ENCODE results near the gene RNF212.
A peak's percentile ranks its signal among the peaks of the same experiment; 100 is the strongest.
"Not testable (repeated sequence)": the region's sequence is repeated elsewhere in the genome, so short reads cannot be mapped to it uniquely, and the experiment has no call there.

RNF212 gene

DNA sequence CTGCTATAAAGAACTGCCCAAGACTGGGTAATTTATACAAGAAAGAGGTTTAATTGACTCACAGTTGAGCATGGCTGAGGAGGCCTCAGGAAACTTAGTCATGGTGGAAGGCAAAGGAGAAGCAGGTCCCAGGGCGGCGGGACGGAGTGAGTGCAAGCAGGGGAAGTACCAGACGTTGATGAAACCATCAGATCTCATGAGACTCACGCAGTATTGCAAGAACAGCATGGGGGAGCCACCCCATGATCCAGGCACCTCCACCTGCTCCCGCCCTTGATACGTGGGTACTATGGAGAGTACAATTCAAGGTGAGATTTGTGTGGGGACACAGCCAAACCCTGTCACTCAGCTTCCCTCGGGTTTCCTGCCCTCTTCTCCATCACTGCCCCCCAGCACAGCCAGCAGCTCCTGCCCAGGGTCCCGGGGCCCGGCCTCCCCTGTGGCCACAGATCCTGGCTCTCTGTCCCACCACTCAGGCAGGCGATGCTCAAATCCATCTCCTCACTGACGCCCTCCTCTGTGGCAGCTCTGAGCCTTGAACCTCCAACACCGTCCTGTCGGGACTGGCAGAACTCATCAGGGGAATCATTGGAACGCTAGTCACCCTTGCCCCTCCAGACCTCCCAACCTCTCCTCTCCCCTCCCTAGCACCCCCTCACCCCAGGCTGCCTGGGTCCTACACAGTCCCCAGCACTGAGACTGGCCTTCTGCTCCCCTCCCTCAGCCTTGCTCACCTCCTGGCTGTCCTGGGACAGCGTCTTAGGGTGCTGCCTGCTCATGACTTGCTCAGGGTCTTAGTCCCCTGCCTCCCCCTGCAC is 64.4 kb downstream of the RNF212 start:
- no peak for DNase-seq (ENCODE audit: low read depth)

DNA sequence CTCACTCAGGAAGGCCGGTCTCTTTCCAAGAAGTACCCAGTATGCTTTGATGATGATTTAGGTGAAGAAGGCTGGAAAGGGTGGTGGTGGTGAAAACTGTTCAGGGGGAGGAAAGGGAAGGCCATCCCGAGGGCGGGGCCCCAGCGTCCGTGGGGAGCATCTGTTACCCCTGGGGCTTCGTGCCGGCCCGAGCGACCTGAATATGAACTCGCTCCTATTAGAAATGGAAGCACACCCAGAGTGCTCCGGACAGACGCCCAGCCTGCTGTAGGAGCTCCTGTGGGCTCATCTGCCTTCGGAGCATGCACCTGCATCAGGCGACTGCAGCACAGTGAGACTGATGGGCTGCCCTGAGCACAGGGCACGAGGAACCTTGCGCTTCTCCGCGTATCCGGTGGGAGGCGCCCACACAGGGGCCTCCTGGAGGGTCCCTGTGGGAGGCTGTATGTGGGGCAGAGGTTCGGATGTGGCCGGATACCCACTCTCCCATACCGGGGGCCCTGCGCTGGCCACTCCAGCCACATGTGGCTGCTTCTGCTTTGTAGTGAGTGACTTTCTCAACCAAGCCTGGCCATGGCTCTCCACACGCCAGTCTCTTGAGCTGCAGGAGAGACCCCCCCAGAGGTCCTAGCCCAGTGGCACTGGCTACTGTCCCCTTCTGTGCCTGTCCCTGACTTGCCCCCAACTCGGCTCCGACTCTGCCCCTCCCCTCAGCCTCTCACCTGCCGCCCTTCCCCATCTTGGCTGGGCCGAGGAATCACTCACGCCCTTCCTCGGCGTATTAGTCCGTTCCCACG is 65.2 kb downstream of the RNF212 start:
- DNase-seq (ENCODE audit: low read depth), result no peak

DNA sequence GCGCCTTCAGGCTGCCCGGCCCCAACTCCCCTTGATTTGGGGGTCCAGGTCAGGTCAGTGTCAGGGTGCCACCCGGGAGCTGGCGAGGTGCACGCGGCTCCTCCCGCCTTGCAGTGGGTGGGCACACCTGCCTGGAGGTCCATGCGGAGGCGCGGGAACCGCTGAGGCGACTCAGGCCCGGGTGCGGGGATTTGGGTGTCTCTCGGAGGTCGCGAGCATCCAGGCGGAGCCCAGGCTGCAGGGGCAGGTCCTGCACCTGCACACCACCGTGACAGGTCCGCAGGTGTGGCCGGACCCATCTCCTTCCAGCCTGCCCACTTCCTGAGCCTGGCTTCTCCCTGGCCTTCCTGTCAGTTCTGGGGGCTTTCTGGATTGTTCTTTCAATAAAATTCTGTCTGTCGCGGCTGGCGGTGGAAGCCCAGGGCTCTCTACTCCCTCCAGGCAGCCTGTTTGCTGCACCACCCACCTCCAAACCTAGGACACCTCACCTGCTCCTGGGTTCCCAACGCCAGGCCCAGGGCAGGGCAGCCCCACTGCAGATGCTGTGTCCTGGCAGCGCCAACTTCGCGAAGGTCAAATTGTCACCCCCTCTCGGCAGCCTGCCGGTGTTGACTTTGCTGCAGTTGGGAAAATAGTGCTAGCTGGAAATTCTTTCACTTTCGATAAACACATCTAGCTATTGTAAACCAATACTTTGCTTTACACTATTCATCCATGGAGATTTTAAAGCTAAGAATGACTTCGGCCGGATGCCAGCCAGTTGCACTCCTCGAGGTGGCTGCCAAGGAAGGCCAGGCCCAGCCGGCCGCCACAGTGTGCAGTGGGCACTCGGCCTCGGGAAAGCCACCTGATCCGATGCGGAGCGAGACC is 66.0 kb downstream of the RNF212 start:
- no peak for DNase-seq (ENCODE audit: low read depth)

DNA sequence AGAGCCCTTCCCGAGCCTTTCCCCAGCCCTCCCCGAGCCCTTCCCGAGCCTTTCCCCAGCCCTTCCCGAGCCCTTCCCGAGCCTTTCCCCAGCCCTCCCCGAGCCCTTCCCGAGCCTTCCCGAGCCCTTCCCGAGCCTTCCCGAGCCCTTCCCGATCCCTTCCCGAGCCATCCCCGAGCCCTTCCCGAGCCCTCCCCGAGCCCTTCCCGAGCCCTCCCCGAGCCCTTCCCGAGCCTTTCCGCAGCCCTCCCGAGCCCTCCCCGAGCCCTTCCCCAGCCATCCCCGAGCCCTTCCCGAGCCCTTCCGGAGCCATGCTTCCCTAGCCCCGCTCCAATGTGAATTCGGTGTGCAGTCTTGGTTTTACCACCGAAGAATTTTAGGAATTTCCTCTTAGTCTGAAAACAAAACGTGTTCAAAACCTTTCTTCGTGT is 66.8 kb downstream of the RNF212 start:
- DNase-seq (ENCODE audit: low read depth), result not testable (repeated sequence)

DNA sequence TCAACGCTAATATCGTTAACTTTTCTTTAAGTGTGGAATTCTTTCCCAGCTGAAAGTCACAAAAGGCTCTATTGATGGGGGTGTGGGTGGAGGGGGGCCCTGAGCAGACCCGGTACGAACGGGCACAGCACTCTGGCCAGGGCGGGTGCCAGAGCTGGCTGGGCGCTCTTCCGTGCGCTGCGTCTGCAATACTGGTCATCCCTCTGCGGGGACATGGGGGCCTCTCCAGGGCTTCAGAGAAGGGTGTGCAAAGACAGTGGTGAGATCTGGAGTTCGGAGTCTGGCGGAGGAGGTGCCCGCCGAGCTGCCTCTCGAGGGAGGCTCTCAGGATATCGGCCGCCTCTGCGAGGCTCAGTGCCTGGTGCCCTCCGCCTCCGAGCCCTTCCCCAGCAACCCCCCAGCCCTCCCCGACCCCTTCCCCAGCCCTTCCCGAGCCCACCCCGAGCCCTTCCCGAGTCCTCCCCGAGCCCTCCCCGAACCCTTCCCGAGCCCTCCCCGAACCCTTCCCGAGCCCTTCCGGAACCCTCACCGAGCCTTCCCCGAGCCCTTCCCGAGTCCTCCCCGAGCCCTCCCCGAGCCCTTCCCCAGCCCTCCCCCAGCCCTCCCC is 67.7 kb downstream of the RNF212 start:
- no peak for DNase-seq (ENCODE audit: low read depth)

DNA sequence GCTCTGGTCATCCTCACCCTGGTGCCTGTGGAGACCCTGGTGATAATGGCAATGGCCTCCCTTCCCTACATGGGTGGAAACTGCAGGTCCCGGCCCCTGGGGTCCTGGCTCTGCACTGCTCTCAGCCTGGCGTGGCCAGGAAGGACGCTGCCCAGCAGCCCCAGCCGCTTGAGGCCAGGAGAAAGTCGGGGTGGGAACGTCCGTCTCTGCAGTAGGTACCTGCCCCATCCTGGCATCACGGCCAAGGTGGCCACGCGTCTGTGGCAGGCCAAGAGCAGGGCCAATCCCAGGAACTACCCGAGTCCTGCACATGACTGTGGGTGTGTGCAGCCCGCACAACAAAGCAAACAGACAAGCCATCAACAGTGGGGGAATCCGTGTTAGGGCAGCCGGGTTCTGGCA is 68.2 kb downstream of the RNF212 start:
- DNase-seq (ENCODE audit: low read depth), result no peak

DNA sequence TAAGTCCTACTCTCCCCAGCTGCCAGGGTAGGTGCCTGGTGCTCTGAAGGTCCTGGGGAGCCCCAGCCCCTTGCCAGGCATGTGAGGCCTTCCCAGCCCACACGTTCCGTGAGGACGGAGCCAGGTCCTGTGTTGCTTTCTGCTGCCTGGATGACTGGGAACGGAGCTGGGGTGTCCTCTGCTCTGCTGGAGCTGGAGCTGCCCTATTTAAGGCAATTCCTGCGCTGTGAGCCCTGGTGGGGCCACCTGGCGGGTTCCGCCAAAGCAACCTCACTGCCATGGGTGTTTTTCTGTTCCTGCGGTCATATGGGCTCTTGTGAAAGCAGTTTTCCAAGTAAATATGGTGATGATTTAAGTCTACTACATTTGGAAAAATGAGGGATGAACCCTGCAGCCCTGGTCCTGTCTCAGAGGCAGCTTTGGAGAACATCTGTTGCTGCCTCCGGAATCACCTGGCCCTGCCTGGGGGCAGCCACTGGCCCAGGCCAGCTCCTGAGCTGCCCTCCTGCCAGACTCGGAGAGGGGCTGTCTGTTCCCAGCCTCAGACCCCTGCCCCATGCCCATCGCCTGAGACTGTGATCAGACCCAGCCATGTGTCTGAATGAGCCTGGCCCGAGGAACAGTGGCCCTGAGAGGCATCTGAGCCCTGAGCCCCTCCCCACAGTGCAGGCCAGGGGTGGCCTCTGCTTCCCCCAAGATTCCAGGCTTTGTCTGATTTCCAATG is 68.7 kb downstream of the RNF212 start:
- no peak for DNase-seq (ENCODE audit: low read depth)

DNA sequence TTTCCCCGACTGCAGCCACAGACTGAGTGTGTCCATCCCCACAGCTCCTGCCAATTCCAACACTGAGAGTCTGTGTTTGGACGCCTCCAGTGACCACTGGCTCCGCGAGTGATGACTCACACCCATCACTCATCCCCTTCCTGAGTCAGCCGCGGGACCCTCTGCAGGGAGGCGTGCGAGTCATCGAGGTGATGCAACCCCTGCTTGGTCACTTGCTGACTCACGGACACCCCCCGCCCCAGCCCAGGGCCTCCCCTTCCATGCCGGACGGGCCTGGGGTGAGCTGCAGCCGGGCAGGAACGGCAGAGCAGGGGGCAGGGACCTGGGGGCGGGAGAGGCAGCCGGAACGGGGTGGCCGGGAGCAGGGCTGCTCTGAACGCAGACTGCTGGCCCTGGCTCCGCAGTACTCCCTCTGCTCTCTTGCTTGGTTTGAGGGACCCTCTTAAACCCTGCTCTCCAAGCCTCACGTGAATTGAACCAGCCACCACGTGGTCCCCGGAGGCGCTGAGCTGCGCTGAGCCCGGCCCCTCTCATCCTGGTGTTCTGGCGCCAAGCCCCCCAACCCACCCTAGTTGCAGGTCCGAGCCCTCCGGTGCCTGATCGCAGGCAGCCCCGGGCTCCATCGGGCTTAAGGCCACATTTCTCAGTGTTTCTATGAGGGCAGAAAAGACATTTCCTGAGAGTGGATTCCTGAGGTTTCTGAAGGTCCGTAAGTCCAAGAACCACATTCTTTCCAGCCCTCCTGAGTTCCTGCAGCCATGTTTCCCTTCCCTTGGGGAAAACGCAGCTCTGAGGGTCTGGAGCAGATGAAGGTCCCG is 69.5 kb downstream of the RNF212 start:
- peak; percentile 15 for DNase-seq (ENCODE audit: low read depth)

DNA sequence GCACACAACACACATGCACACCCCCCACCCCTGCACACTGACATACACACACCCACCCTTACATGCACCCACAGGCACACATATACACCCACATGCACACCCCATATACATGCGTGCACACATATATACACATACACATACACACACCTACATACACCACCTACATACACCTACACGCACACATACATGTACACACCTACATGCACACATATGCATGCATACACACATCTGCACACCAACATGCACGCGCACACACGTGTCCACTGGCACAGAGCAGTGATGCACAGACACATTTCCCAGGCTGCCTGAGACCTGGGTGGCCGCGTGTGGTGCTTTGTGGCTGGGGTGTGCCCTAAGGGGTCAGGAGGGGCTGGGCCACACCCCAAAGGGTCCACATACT is 70.2 kb downstream of the RNF212 start:
- DNase-seq (ENCODE audit: low read depth), result no peak

DNA sequence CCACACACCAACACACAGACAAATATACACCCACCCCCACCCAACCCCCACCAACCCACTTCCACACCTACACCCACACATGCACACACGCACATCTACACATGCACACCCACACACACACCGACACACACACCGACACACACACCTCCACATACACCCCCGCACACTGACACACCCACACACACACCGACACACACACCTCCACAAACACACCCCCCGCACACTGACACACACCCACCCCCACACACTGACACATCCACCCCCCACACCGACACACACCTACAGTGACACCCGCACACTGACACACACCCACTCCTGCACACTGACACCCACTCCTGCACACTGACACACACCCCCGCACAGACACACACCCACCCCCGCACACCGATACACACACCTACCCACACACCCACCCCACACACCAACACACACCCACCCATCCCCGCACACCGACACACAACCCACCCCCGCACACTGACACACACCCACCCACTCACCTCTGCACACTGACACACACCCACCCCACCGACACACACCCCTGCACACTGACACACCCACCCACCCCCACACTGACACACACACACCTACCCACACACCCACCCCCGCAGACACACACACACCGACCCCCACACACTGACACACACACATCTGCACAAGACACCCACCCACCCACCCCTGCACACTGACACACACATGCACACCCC is 70.9 kb downstream of the RNF212 start:
- DNase-seq (ENCODE audit: low read depth), result no peak

DNA sequence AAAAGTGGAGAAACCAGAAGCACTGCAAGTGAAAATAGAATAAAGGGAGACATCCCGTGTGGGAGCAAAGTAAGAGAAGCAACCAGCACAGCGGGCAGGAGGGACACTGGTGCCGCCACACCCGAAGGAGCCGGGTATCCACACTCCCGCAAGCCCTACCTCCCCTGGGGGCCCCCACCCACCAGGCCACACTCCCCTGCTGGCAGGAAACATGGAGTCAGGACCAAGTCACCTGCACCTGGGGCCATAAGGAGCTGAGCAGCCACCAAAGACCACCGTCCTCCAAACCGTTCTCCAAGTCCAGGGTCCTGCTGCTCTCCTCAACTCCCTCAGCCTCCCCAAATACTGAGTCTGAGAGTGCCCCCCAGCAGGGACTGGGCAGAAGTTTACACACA is 71.4 kb downstream of the RNF212 start:
- DNase-seq (ENCODE audit: low read depth), result no peak

DNA sequence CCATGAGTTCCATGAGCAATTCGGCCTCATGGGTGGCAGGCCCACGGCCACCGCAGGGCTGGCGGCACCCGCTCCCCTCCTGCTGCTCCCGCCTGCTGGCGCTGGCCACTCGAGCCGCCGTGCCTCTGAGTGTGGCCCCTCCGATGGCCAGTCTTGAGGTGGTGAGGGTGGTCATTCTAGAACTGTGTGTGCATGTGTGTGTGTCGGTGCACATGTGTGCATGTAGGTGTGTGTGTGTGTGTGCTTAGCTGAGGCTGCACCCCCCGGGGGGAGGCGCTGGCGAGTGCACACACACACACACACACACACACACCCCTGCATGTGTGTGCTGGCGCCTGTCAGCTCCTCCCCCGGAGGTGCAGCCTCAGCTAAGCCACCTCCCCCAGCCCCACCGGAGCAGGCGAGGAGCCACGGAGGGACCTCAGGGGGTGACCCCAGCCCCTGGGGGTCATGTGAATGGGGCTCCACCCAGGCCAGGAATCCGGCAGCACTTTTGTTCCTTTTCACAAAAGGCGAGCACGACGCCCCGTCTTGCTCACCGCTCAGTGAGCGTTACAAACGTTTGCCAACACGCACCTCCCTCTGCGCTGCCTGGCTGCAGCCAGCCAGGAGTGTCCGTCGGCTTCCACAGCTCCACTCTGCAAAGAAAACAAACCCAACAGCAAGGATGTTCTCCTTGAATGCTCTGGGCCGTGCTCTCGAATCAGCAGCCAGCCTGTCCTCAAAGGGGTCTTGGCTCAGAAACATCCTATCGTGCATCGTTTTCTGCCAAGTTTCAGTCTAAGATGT is 72.0 kb downstream of the RNF212 start:
- no peak for DNase-seq (ENCODE audit: low read depth)

DNA sequence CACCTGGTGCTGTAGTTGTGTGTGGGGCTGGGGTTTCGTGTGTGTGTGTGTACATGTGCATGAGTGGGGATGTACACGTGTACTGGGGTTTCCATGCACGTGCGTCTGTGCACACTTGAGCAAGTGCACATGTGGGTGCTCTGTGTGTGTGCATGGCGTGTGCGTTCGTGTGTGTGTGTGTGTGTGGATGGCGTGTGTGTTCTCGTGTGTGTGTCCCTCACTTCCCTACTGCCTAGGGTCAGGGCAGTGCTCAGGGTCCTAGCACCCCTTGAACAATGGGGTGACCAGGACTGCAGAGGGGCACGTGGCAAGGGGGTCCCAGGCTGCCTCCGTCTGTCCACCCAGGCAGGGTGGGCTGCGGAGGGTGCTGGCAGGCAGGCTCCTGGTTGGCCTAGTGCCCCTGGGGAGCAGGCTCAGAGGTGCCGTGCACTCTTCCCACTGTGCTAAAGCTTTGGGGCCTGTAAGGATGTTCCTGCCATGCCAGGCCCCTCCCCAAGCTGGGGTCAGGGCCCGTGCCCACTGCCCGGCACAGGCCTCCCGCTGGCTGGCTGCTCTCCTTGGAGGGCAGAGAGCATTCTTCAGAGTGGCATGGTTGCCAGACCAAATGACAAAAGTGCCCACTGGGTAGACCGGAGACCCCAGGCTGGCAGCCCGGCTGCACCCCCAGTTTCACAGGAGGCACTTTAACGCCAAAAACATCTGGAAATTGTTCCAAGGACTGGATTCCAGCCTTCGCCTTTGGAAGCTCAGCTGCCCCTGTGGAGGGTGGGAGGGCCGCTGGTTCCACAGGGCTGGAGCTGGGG is 72.8 kb downstream of the RNF212 start:
- DNase-seq (ENCODE audit: low read depth), result no peak

DNA sequence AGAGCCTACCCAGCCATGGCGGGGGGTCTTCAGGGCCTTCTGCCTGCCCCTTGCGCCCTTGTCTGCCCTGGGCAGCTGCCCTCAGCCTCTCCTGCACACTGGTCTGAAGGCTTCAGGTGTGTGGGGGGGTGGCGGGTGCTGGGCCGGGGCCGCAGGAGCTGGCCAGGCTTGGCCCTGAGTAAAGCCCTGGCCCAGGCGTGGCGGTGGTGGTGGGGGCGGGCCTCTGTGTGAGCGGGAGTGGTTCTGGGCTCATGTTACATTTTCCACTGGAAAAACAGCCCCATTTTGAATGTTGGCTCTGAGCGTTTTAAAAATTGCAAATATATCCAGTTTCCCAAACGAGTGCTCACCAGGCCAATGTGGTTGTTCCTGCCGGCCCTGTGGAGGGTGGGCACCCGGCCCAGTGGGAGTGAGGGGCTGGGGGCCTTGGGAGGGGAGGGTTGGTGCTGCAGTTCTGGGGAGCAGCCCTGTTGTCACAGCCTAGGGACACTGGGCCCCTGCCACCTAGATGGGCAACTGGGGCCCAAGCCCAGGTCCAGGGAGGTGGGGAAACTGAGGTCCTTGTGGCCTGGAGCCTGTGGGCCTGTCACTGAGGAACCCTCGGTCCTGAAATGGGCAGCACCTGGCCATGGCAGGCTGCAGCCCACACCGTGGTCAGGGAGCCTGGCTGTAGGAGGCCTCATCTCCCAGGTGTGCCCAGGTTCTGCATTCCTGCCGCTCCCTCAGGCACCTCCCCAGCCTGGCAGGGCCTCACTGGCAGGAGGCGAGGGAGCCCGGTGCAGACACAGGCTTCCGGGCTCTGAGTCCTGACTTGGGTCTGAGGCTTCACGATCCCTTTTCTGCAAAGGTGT is 73.6 kb downstream of the RNF212 start:
- no peak for DNase-seq (ENCODE audit: low read depth)

DNA sequence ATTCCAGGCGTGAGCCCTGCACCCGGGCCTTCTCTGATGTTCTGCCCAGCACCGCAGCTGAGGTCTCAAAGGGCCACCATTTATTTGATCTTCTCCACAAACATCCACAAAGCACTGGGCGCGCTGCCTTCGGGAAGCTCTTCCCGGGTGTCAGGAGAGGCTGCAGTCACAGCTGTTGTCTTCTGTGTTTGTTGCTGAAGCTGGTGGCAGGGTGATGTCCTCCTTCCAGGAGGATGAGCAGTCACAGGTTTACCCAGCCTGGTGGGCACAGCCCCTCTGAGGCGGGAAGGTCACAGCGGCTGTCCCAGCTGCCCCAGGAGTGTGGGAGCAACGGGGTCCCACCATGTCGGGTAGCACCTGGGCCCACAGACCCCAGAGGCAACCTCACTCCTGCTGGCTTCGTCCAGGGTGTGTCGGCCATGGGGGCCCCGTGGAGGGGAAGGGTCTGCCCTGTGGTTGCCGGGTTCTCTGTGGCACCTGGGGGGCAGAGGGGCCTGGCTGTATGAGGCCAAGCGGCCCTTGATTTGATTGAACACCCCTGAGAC is 74.3 kb downstream of the RNF212 start:
- no peak for DNase-seq (ENCODE audit: low read depth)

DNA sequence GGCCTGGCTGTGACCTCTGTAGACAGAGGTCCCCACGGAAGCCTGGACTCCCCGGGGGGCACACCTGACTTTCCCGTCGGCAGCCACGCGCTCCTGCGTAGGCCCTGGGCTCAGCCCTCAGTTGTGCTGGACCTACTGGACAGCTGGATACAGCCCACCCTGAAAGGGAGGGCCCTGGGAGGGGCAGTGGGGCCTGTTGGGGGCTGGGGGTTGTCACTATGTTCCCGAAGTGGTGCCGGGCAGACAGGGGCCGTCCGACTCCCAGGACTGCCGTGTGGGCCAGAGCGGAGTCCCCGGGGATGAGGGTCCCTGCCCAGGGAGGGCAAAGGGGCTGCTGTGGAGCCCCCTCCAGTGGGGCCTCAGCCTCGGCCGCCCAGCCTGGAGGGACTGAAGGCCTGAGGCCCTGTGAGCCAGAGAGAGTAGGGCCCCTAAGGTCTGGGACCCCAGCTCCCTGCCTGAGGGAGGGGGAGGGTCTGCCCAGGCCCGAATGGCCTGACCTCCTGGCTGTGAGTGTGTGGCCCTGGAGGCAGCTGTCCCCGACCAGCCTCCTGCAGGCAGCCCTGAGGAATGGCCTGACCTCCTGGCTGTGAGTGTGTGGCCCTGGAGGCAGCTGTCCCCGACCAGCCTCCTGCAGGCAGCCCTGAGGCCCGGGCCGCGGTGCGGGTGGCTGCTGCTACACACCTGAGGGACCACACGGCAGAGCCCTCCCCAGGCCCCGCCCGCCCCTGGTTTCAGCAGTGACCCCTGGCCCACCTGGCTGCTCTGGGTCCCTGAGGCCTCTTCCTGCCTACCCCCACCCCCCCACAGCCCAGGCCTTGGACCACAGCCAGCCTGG is 76.2 kb downstream of the RNF212 start:
- no peak for DNase-seq (ENCODE audit: low read depth)
